ENCODE measurements around the gene STARD4. TPM values are rescaled to one million over a fixed set of nuclear protein-coding genes. Genes with fewer than 3 reads are reported as not detected.

The STARD4 gene
- total RNA-seq, 1 donor from 2014 or later = 5.6 TPM

DNA sequence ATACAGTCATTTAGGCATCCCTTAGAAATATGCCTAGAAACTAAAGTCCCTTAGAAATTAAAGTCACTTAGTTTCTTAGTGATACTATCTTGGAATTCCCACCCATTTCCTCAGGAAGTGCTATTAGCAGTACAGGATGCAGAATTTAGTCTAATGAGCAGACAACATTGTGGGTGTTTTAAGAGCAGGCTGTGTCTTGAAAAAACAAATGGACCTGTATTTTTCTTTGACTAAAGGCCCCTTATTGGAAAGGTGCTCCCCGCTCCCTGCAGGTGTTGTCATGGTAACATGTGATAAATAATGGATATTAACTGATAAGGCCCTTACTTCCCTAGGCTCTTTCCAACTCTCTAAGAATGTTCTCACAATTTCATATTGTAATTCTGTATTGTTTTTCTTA, 38.8 kb upstream of the STARD4 start:
- intact Hi-C loops (cut with micrococcal nuclease) = loop anchor here (2.0 to 5.0 kb wide), 2 partner anchors 206 to 596 kb away; partner anchors contain the start of gene NREP
- Histone ChIP-seq H3K4me3 (peak overlapping the region; percentile 24), H3K27ac (replicated peaks) (peak overlapping the region; percentile 84)

DNA sequence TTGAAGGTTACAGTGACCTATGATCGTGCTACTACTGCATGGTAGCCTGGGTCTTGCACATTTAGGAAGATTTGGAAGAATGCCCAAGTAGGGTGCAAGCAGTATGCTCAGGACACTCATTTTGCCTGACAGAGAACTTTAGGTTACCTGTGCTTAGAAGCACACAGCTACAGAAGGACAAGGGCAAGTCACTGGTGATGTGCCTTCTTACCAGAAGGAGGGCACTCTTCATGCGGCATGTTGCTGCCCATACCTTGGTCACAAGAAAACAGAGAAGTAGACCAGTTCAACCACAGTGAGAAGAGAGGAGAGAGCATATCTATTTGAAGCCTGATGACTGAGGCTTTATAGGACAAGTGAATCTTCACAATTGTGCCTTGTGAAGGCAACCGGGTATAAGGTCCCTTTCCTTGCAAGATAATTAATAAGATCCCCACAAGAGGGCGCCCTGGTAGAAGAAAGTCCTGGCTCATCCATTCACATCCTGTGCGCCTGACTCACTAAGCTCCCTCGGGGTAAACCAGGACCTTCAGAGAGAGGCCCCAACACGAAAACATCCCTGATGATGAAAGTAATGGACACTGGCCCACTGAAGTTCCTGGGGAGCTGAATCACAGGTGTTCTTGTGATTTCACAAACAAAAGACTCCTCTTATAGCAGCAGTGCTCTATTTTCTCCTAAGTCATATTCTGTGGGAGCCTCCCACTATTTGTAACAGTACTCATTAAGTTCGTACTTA, 38.1 kb upstream of the STARD4 start:
- peak overlapping the region; percentile 84 for H3K27ac ChIP-seq (replicated peaks)
- H3K36me3 ChIP-seq = no peaks in the 10 kb centered on the region
- no peaks in the 10 kb centered on the region for H3K27me3 ChIP-seq (ENCODE audit: low read depth)
- H3K4me3 ChIP-seq = peak overlapping the region; percentile 24
- DNase-seq = peak; percentile 47
- peaks cover 40% of the 10 kb centered on the region for H3K4me1 ChIP-seq
- TF ChIP-seq, protein P1, sequence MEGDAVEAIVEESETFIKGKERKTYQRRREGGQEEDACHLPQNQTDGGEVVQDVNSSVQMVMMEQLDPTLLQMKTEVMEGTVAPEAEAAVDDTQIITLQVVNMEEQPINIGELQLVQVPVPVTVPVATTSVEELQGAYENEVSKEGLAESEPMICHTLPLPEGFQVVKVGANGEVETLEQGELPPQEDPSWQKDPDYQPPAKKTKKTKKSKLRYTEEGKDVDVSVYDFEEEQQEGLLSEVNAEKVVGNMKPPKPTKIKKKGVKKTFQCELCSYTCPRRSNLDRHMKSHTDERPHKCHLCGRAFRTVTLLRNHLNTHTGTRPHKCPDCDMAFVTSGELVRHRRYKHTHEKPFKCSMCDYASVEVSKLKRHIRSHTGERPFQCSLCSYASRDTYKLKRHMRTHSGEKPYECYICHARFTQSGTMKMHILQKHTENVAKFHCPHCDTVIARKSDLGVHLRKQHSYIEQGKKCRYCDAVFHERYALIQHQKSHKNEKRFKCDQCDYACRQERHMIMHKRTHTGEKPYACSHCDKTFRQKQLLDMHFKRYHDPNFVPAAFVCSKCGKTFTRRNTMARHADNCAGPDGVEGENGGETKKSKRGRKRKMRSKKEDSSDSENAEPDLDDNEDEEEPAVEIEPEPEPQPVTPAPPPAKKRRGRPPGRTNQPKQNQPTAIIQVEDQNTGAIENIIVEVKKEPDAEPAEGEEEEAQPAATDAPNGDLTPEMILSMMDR (IDR thresholded peaks at IDR 0.05; ENCODE audit: borderline replicate concordance) = peak; percentile 78
- no peaks in the 10 kb centered on the region for H3K9me3 ChIP-seq (replicated peaks)
- intact Hi-C loops (cut with micrococcal nuclease) = loop anchor here (2.0 to 5.0 kb wide), 2 partner anchors 207 to 596 kb away; partner anchors contain the start of gene NREP

More for the DNA sequence above, 38.8 kb upstream of the STARD4 start:
- Histone ChIP-seq H3K27me3 (ENCODE audit: low read depth) (no peaks in the 10 kb centered on the region), H3K36me3 (no peaks in the 10 kb centered on the region), H3K9me3 (replicated peaks) (no peaks in the 10 kb centered on the region), H3K4me1 (peaks cover 40% of the 10 kb centered on the region)
- no peak for DNase-seq
- TF ChIP-seq, protein P1 (IDR thresholded peaks at IDR 0.05; ENCODE audit: borderline replicate concordance) = no peak

DNA sequence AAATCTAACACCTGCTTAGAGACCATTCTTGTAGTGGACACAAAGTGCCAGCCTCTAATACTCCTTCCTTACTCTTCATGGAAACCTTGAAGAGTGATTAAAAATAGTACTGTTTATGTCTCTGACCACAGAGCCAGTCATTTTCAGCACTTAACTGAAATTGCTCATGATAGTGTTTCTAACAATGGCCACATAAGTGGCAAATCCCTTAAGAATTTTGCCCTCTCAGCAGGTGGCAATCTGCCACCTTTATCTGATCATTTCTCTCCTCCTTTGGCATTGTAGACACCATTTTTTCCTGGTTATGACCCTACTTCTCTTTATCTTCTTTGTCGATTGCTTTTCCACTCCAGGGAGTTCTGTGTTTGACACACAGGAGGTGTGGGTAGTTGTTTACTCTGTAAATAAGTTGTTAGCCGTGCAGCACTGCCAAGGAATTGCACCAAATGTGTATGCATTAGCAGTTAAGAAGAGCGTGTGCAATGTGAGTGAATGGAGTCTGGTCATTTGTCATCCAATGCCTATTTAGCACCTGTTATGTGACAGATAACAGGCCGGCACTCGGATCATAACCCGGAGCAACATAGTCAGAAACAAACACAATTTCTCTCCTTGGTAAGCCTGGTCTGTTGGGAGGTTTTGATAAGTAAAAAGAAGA, 36.8 kb upstream of the STARD4 start:
- intact Hi-C loops (cut with micrococcal nuclease) = no loop called here
- no peaks in the 10 kb centered on the region for H3K27me3 ChIP-seq (ENCODE audit: low read depth)
- TF ChIP-seq, protein P1 (IDR thresholded peaks at IDR 0.05; ENCODE audit: borderline replicate concordance) = no peak
- DNase-seq = no peak
- H3K4me3 ChIP-seq = no peak overlapping the region
- H3K27ac ChIP-seq (replicated peaks) = peak overlapping the region; percentile 84
- peaks cover 40% of the 10 kb centered on the region for H3K4me1 ChIP-seq
- H3K9me3 ChIP-seq (replicated peaks) = no peaks in the 10 kb centered on the region
- no peaks in the 10 kb centered on the region for H3K36me3 ChIP-seq

DNA sequence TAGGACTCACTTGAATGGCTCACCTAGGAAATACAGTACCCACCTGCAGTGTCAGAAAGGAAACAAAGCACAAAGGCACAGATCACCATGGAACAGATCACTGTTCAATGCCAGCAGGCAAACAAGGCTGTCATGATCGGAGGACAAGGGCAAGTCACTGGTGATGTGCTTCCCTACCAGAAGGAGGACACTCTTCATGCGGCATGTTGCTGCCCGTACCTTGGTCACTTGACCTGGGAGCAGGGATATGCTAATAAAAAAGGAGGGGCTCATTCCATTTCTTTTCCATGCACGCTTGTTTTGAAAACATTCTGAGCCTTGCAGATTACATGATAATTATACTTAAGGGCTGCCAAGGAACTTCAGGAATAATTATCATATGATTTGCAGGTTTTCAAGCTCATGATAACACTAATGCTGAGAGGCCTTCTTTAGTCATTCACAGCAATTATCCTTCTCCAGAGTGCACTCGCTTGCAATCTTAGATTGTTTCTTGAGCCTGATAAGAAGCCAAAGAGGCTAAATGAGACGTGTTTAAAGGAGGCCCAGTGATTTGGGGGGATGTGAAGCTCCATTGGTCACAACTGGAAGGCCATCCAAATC, 36.1 kb upstream of the STARD4 start:
- H3K27ac ChIP-seq (replicated peaks) = no peak overlapping the region
- no peaks in the 10 kb centered on the region for H3K9me3 ChIP-seq (replicated peaks)
- intact Hi-C loops (cut with micrococcal nuclease) = no loop called here
- H3K27me3 ChIP-seq (ENCODE audit: low read depth) = no peaks in the 10 kb centered on the region
- peaks cover 40% of the 10 kb centered on the region for H3K4me1 ChIP-seq
- DNase-seq = no peak
- H3K4me3 ChIP-seq = no peak overlapping the region
- TF ChIP-seq, protein P1 (IDR thresholded peaks at IDR 0.05; ENCODE audit: borderline replicate concordance) = no peak
- H3K36me3 ChIP-seq = no peaks in the 10 kb centered on the region

DNA sequence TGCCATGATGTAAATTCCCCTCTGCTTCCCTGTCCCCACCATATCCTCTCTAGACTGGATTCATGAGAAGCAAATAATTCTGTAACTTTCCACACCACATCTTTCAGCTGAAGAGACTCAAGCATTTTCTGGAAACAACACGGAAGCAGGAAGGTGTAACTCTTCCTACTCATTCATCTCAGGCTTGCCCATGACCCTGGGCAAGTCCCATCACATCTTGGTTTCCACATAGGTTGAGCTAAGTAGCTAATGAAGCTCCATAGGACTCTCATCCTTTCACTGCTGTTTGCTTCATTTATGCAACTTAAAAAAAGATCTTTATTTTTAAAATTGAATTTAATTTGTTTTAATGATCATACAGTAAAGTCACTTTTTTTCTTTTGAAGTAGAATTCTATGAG, 32.7 kb upstream of the STARD4 start:
- no peaks in the 10 kb centered on the region for H3K9me3 ChIP-seq (replicated peaks)
- intact Hi-C loops (cut with micrococcal nuclease) = no loop called here
- H3K4me3 ChIP-seq = no peak overlapping the region
- peaks cover 16% of the 10 kb centered on the region for H3K4me1 ChIP-seq
- H3K27me3 ChIP-seq (ENCODE audit: low read depth) = no peaks in the 10 kb centered on the region
- TF ChIP-seq, protein P1 (IDR thresholded peaks at IDR 0.05; ENCODE audit: borderline replicate concordance) = no peak
- no peak for DNase-seq
- H3K36me3 ChIP-seq = no peaks in the 10 kb centered on the region
- H3K27ac ChIP-seq (replicated peaks) = no peak overlapping the region
